Measurements from ENCODE around the gene FBXO40. TPM values are rescaled to one million over a fixed set of nuclear protein-coding genes. Genes with fewer than 3 reads are reported as not detected.

Gene FBXO40
- total RNA-seq, 1 donor from 2014 or later, result not detected

DNA sequence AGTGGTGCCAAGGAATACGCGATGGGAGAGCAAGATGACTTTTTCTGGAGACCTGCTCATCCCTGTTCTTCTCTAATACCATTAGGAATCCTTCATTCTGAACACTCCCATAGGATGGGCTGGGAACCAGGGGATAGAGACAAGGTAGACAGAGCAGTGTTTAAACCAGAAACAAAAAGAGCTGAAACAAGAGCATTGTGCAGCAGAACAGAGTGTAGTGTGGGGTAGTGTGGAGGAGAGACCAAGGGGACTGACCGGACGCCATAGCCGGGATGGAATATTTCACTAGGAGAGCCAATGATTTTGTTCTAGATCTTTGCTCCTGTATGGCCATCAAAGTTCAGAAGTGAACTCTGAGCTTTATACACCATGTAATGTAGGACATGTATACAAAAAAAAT lies 51.9 kb downstream of the FBXO40 start:
- no peak for DNase-seq (ENCODE audit: low read depth, low spot score)
- TF ChIP-seq, protein P1, sequence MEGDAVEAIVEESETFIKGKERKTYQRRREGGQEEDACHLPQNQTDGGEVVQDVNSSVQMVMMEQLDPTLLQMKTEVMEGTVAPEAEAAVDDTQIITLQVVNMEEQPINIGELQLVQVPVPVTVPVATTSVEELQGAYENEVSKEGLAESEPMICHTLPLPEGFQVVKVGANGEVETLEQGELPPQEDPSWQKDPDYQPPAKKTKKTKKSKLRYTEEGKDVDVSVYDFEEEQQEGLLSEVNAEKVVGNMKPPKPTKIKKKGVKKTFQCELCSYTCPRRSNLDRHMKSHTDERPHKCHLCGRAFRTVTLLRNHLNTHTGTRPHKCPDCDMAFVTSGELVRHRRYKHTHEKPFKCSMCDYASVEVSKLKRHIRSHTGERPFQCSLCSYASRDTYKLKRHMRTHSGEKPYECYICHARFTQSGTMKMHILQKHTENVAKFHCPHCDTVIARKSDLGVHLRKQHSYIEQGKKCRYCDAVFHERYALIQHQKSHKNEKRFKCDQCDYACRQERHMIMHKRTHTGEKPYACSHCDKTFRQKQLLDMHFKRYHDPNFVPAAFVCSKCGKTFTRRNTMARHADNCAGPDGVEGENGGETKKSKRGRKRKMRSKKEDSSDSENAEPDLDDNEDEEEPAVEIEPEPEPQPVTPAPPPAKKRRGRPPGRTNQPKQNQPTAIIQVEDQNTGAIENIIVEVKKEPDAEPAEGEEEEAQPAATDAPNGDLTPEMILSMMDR (conservative IDR thresholded peaks at IDR 0.05), result no peak
- H3K27ac Mint-ChIP-seq (ENCODE audit: unreplicated experiment), result no peak overlapping the region
- H3K4me3 Mint-ChIP-seq, result no peak overlapping the region
- no peaks in the 10 kb centered on the region for H3K9me3 Mint-ChIP-seq
- H3K36me3 Mint-ChIP-seq (ENCODE audit: low read depth), result no peaks in the 10 kb centered on the region
- H3K27me3 Mint-ChIP-seq (ENCODE audit: low read depth), result no peaks in the 10 kb centered on the region
- H3K4me1 Mint-ChIP-seq, result no peaks in the 10 kb centered on the region

DNA sequence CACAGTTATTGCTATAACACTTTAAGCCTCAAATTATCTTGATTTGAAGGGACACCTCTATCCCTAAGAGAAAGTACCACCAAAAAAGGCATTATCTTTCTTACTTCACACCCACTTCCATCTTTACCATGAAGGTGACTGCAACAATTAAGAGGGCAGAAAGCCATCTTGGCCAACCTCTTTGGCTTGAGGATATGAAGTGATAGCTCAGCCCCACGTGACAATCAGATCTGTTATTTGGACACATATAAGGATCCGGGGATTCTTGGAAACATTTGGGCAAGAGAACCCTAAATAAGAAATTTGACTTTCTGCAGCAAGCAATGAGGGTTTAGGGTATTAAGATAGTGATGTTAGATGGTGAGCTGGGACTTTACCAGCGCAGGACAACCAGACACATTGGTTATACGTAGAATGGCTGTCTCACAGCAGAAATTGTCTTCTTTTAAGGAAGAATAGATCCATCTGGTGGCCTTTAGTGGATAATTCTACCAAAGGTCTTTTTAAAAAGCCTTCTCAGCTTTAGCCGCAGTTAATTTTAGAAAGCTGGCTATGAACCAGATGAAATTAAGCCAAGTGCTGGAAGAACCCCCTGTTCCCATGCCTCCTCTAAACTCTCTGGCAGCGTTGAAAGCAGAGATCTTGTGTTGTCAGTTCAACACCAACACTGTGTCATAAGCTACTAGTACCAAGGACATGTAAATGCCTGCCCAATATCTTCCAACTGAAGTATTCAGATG lies 55.2 kb downstream of the FBXO40 start:
- DNase-seq (ENCODE audit: low read depth, low spot score), result no peak
- H3K36me3 Mint-ChIP-seq (ENCODE audit: low read depth), result no peaks in the 10 kb centered on the region
- H3K4me1 Mint-ChIP-seq, result no peaks in the 10 kb centered on the region
- TF ChIP-seq, protein P1 (conservative IDR thresholded peaks at IDR 0.05), result no peak
- H3K27ac Mint-ChIP-seq (ENCODE audit: unreplicated experiment), result no peak overlapping the region
- H3K9me3 Mint-ChIP-seq, result peaks cover 3% of the 10 kb centered on the region
- no peak overlapping the region for H3K4me3 Mint-ChIP-seq
- H3K27me3 Mint-ChIP-seq (ENCODE audit: low read depth), result no peaks in the 10 kb centered on the region

DNA sequence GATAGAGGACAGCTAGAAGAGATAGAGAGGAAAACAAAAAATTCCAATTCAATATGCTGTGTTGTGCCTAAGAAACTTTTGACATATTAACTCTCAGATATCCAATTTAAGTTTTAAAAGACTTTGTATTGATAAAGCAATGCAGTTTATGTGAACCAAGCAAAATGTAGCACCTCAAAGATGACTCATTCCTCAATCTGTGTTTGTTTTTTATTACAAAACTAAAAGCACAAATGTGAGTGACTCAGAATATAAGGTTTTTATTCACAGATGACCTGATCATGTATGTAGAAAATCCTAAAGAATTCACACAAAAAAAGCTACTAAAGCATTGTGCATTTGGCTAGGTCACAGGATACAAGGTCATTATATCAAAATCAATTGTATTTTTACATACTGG lies 56.5 kb downstream of the FBXO40 start:
- Mint-ChIP-seq H3K27ac (ENCODE audit: unreplicated experiment) (no peak overlapping the region), H3K9me3 (peaks cover 3% of the 10 kb centered on the region), H3K4me3 (no peak overlapping the region), H3K27me3 (ENCODE audit: low read depth) (no peaks in the 10 kb centered on the region), H3K36me3 (ENCODE audit: low read depth) (no peaks in the 10 kb centered on the region), H3K4me1 (no peaks in the 10 kb centered on the region)
- TF ChIP-seq, protein P1 (conservative IDR thresholded peaks at IDR 0.05), result no peak
- DNase-seq (ENCODE audit: low read depth, low spot score), result no peak

DNA sequence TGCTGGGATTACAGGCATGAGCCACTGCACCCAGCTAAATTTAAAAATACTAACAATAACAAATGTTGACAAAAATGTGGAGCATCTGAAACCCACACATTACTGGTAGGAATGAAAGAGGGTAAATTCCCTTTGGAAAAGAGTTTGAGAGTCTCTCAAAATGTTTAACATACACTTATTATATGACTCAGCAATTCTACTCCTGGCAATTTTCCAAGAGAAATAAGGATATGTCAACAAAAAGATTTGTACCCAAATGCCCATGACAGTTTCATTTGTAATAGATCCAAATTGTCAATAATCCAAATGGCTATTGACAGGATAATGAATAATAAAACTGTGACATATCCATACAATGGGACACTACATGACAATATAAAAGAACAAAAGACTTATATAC lies 58.5 kb downstream of the FBXO40 start:
- no peak overlapping the region for H3K27ac Mint-ChIP-seq (ENCODE audit: unreplicated experiment)
- TF ChIP-seq, protein P1 (conservative IDR thresholded peaks at IDR 0.05), result no peak
- H3K9me3 Mint-ChIP-seq, result peaks cover 3% of the 10 kb centered on the region
- H3K4me3 Mint-ChIP-seq, result no peak overlapping the region
- H3K4me1 Mint-ChIP-seq, result no peaks in the 10 kb centered on the region
- H3K36me3 Mint-ChIP-seq (ENCODE audit: low read depth), result no peaks in the 10 kb centered on the region
- DNase-seq (ENCODE audit: low read depth, low spot score), result no peak
- no peaks in the 10 kb centered on the region for H3K27me3 Mint-ChIP-seq (ENCODE audit: low read depth)

DNA sequence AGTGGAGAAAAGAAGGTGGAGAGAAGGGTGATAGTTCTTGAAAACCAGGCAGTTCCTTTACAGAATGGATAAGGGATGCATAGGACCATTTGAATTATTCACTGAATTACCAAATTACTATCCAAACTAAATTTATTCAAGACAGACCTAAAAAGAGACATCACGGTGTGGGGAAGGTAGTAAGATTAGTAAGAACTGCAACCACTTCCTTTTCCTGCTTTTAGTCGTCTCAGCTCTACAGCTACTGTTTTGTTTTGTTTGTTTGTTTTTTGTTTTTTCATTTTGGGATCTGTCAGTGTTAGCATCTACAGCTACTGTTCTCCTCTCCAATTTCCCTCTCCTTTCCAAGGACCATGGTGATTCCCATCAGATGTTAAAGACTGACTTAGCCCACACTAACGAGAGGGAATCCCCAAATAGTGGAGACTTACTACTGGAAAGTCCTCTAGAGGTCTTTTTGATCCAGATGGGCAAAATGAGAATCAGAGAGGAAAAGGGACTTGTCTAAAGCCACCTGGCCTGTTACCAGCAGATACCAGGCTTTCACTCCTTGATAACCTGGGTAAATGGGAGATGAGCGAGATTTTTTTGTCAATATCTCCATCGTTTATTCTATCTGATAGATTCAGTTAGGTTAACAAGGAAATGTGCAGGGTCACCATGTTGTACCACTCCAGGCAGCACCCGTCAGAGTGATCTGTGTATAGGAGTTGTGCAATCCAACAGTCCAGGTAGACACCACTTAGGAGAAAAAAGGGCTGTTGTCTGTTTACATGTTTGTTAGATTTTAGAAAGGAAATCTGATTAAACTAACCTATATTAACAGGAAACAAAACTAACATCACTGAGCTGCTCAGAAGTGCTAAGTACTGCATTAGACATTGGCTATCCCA lies 61.6 kb downstream of the FBXO40 start:
- Mint-ChIP-seq H3K4me1 (no peaks in the 10 kb centered on the region), H3K4me3 (no peak overlapping the region), H3K27ac (ENCODE audit: unreplicated experiment) (peak overlapping the region; percentile 64)

More for the DNA sequence above, 61.6 kb downstream of the FBXO40 start:
- TF ChIP-seq, protein P1 (conservative IDR thresholded peaks at IDR 0.05), result no peak
- H3K27me3 Mint-ChIP-seq (ENCODE audit: low read depth), result no peaks in the 10 kb centered on the region
- DNase-seq (ENCODE audit: low read depth, low spot score), result no peak
- H3K9me3 Mint-ChIP-seq, result peaks cover 3% of the 10 kb centered on the region
- H3K36me3 Mint-ChIP-seq (ENCODE audit: low read depth), result no peaks in the 10 kb centered on the region
